Mucosa of descending colon (tissue), 3 donors: ENCODE data around the gene NEK10. TPM values are rescaled to one million over a fixed set of nuclear protein-coding genes. Genes with fewer than 3 reads are reported as not detected.

ENCODE experiments used
- ATAC-seq: fragments of 200-7000 bp; cut with Tn5 transposase; one replicate; pipeline ENCODE4 v1.9.1; 2020; ENCODE audit warnings: mild to moderate bottlenecking, moderate library complexity
- DNase-seq, 3 donors: peaks; one replicate each; pipeline ENCODE4 v3.0.0-alpha.2; 2020
- H3K36me3 ChIP-seq: fragments of 200-600 bp; one replicate; pipeline ENCODE4 v1.8.0; 2021; ENCODE audit warnings: low read depth, mild to moderate bottlenecking
- H3K4me1 ChIP-seq: fragments of 200-600 bp; one replicate; pipeline ENCODE4 v1.8.0; 2021; ENCODE audit warnings: low read depth, mild to moderate bottlenecking
- H3K4me3 ChIP-seq: fragments of 200-600 bp; one replicate; pipeline ENCODE4 v1.8.0; 2021; ENCODE audit warnings: mild to moderate bottlenecking
- H3K9me3 ChIP-seq: fragments of 200-600 bp; one replicate; pipeline ENCODE4 v1.8.0; 2021; ENCODE audit warnings: mild to moderate bottlenecking
- intact Hi-C, 2 donors: fragments of 100-400 bp; cut with DNase I in 1 of 2; cut with micrococcal nuclease in 1 of 2; formaldehyde crosslinking; loops; one replicate each; pipeline versions ENCODE4 v1.11.0 to v1.11.1; 2022; cut with DNase I, micrococcal nuclease
- total RNA-seq, 3 donors: library from RNA; stranded (reverse); fragmentation: NEBNext Ultra II Directional in 2 of 3; extraction: Animal tissue kit (Norgen Biotek cat#: 25700) in 2 of 3; gene quantifications; one replicate each; pipeline versions ENCODE4 v1.2.1 to v1.2.4, GENCODE V29; 2021 to 2023
- TF ChIP-seq, protein P1 (sequence below): fragments of 200-600 bp; IDR thresholded peaks from one replicate; pipeline ENCODE4 v1.8.0; 2022; ENCODE audit warnings: antibody characterized with exemption, mild to moderate bottlenecking
- donor health status: DM: no; HTN: no; CAD: no; lungs with moderate emphysema.
- donor health status: DM: no; HTN: no; CAD: no.
- donor health status: DM: no; HTN: yes; CAD: no.

Gene NEK10
- total RNA-seq, 3 donors from 2014 or later, result 1.1 to 6.5 (median 1.4) TPM

DNA sequence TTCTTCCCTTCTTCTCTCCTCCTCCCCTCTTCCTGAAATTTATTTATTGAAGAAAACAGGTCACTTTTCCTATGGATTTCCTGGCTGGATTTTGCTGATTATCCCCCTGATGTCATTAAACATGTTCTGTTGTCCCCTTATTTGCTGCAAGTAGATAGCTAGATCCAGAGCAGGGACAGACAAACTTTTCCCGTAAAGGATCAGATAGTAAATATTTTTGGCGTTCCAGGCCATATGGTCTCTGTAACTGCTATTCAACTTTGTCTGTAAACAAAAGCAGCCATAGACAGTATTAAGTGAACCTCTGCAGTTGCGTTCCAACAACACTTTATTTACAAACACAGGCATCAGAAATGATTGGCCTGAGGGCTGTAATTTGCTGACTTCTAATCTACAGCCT is 241.3 kb downstream of the NEK10 start:
- DNase-seq, result no peak
- Histone ChIP-seq H3K4me3 (no peak overlapping the region), H3K9me3 (no peaks in the 10 kb centered on the region), H3K36me3 (no peaks in the 10 kb centered on the region), H3K4me1 (no peaks in the 10 kb centered on the region)
- intact Hi-C loops, result no loop called here
- TF ChIP-seq, protein P1, sequence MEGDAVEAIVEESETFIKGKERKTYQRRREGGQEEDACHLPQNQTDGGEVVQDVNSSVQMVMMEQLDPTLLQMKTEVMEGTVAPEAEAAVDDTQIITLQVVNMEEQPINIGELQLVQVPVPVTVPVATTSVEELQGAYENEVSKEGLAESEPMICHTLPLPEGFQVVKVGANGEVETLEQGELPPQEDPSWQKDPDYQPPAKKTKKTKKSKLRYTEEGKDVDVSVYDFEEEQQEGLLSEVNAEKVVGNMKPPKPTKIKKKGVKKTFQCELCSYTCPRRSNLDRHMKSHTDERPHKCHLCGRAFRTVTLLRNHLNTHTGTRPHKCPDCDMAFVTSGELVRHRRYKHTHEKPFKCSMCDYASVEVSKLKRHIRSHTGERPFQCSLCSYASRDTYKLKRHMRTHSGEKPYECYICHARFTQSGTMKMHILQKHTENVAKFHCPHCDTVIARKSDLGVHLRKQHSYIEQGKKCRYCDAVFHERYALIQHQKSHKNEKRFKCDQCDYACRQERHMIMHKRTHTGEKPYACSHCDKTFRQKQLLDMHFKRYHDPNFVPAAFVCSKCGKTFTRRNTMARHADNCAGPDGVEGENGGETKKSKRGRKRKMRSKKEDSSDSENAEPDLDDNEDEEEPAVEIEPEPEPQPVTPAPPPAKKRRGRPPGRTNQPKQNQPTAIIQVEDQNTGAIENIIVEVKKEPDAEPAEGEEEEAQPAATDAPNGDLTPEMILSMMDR, result no peak
- no peak for ATAC-seq

DNA sequence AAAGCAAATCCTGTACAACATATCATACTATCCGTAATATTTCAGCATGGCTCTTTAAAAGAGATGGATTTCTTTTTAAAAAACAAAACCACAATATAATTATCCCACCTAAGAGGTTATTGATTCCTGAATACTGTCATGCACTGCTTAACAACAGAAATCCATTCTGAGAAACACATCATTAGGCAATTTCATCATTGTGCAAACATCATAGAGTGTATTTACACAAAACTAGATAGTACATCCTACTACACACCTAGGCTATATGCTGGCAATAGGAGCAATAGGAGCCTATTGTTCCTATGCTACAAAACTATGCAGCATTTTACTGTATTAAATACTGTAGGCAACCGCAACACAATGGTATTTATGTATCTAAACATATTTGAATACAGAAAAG is 242.0 kb downstream of the NEK10 start:
- H3K4me3 ChIP-seq, result no peak overlapping the region
- DNase-seq (no peak), ATAC-seq (no peak)
- TF ChIP-seq, protein P1, result no peak
- intact Hi-C loops, result no loop called here
- H3K9me3 ChIP-seq, result no peaks in the 10 kb centered on the region
- no peaks in the 10 kb centered on the region for H3K4me1 ChIP-seq
- H3K36me3 ChIP-seq, result no peaks in the 10 kb centered on the region

DNA sequence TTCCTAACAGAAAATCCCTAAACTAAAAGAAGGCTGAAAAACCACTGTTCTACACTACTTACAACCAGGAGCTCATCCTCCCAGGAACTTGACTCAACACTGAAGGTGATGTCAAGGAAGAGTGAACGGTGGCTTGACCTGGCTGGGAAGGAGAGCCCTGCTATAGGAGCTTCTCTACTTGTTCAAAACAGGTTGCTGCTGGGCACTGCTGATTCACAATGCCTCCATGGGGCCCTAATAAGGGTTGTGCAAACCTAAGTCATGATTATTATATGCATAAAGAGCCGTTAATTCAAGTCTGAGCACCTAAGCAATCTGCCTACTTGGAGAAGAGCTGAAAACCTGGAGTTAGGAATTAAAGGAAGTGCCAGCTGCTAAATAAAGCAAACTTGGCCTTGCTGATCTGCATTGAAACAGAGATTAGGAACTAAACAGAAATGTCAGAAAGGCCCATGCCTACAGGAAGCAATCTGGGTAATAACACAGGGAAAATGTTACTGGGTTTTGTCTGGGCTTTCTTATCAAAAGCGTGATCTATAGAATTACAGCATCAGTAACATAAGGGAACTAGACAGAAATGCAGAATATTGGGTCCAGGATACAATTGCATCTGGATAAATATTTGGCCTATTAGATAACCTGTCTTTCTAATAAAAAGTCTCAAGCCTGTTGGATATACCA is 243.2 kb downstream of the NEK10 start:
- no peak for ATAC-seq
- intact Hi-C loops, result no loop called here
- no peak for DNase-seq
- no peaks in the 10 kb centered on the region for H3K4me1 ChIP-seq
- H3K36me3 ChIP-seq, result no peaks in the 10 kb centered on the region
- no peaks in the 10 kb centered on the region for H3K9me3 ChIP-seq
- TF ChIP-seq, protein P1, result no peak
- H3K4me3 ChIP-seq, result no peak overlapping the region

DNA sequence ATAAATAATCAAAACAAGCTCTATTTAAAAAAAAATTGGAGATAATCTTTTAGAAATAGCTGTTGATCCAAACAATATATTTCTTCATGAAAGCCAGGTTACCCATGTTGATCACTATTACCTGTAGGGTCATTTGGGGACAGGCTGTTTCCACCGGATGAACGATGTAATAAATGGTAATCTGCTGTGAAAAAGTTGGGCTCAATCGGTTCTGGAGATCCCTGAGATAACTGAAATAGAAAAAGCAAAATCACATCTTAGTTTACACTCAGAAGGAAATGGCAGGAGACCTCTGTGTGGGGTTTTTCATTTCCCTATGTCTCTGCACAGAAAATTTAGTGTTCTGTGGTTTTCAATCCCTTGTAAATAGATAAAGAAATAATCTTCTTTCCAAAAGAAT is 249.5 kb downstream of the NEK10 start:
- H3K36me3 ChIP-seq, result no peaks in the 10 kb centered on the region
- TF ChIP-seq, protein P1, result no peak
- no peak overlapping the region for H3K4me3 ChIP-seq
- H3K4me1 ChIP-seq, result no peaks in the 10 kb centered on the region
- no peaks in the 10 kb centered on the region for H3K9me3 ChIP-seq
- no peak for DNase-seq
- intact Hi-C loops, result no loop called here
- ATAC-seq, result no peak

DNA sequence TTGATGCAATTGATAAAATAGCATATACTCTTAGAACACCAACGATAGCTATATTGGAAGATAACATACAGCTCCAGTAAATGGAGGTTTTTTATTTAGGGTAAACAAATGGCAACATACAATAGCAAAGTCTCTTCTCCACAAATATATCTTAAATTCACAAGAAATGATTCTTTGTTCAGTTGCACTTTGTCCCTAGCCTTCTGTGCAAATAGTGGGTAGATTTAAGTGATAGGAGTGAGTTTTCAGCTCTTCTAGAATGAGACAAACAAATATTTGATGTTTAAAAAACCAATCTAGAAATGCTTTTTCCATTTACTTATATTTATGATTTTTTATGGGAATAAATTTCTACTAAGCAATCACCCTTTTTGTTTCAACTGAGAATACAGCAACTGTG is 253.8 kb downstream of the NEK10 start:
- Histone ChIP-seq H3K9me3 (no peaks in the 10 kb centered on the region), H3K4me1 (no peaks in the 10 kb centered on the region), H3K36me3 (no peaks in the 10 kb centered on the region), H3K4me3 (no peak overlapping the region)
- TF ChIP-seq, protein P1, result no peak
- intact Hi-C loops, result no loop called here
- DNase-seq (no peak), ATAC-seq (no peak)

DNA sequence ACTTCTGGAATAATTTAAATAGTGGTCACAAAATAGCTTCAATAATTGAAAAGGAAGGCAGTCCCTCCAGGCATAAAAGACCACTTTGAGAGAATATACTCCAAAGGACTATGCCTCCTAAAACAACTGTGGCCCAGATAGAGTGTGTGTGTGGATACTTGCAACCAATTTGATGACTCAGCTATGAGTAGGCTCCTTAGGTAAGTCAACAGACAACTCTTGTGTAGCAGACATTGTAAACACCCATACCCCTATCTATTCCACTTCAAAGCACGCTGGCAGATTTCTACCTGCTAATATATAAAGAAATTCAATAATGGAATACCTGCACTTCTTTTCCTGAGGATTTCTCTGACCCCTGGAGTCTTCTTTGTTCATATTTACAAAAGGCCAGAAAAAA is 254.5 kb downstream of the NEK10 start:
- TF ChIP-seq, protein P1, result no peak

More for the DNA sequence above, 254.5 kb downstream of the NEK10 start:
- Histone ChIP-seq H3K4me3 (no peak overlapping the region), H3K9me3 (no peaks in the 10 kb centered on the region), H3K36me3 (no peaks in the 10 kb centered on the region), H3K4me1 (no peaks in the 10 kb centered on the region)
- intact Hi-C loops, result no loop called here
- DNase-seq (no peak), ATAC-seq (no peak)
